GM23338 (cell line): Measurements from ENCODE around the gene SYT5. TPM values are rescaled to one million over a fixed set of nuclear protein-coding genes. Genes with fewer than 3 reads are reported as not detected.
"Not testable (repeated sequence)": the region's sequence is repeated elsewhere in the genome, so short reads cannot be mapped to it uniquely, and the experiment has no call there.

Source experiments
- ATAC-seq: fragments of 200-7000 bp; cut with Tn5 transposase; 3 replicates; pipeline ENCODE4 v1.9.1; 2020
- DNase-seq: peaks from one replicate; pipeline ENCODE4 v3.0.0-alpha.2; 2015; ENCODE audit warnings: low spot score
- H2AFZ ChIP-seq: fragments of 200-600 bp; sonication (generic); 2 replicates; pipeline ENCODE4 v1.8.0; 2016; ENCODE audit warnings: antibody characterized with exemption, mild to moderate bottlenecking, moderate library complexity
- H3F3A ChIP-seq: fragments of 200-600 bp; sonication (generic); replicated peaks from 2 replicates; pipeline ENCODE4 v1.8.0; 2017; ENCODE audit warnings: antibody characterized with exemption, mixed run types, low read depth
- H3K27ac ChIP-seq: fragments of 200-600 bp; sonication (generic); 2 replicates; pipeline ENCODE4 v1.6.1; 2016; ENCODE audit warnings: low read depth
- H3K27me3 ChIP-seq: fragments of 200-600 bp; sonication (generic); 2 replicates; pipeline ENCODE4 v1.8.0; 2016; ENCODE audit warnings: mild to moderate bottlenecking, mixed run types, moderate library complexity; ENCODE audit not compliant: insufficient read depth
- H3K36me3 ChIP-seq: fragments of 200-600 bp; sonication (generic); 2 replicates; pipeline ENCODE4 v1.8.0; 2016; ENCODE audit warnings: mild to moderate bottlenecking; ENCODE audit not compliant: insufficient read depth
- H3K4me1 ChIP-seq: fragments of 200-600 bp; sonication (generic); 2 replicates; pipeline ENCODE4 v1.8.0; 2016; ENCODE audit warnings: mild to moderate bottlenecking, moderate library complexity; ENCODE audit not compliant: insufficient read depth
- H3K4me2 ChIP-seq: fragments of 200-600 bp; sonication (generic); 2 replicates; pipeline ENCODE4 v1.7.1; 2017; ENCODE audit warnings: mixed run types
- H3K4me3 ChIP-seq: fragments of 200-600 bp; sonication (generic); 2 replicates; pipeline ENCODE4 v1.6.1; 2016; ENCODE audit warnings: mixed run types
- H3K79me2 ChIP-seq: fragments of 200-600 bp; sonication (generic); replicated peaks from 2 replicates; pipeline ENCODE4 v1.8.0; 2017; ENCODE audit warnings: mild to moderate bottlenecking; ENCODE audit not compliant: insufficient read depth
- H3K9me2 ChIP-seq: fragments of 200-600 bp; sonication (generic); 2 replicates; pipeline ENCODE4 v1.8.0; 2017; ENCODE audit not compliant: insufficient read depth
- H4K20me1 ChIP-seq: fragments of 200-600 bp; sonication (generic); replicated peaks from 2 replicates; pipeline ENCODE4 v1.8.0; 2017; ENCODE audit warnings: mild to moderate bottlenecking; ENCODE audit not compliant: insufficient read depth
- H3K27ac Mint-ChIP-seq: 2 replicates; pipeline ENCODE4 v1.8.0; 2020; ENCODE audit warnings: inconsistent platforms, mild to moderate bottlenecking, moderate library complexity, mixed read lengths
- H3K27me3 Mint-ChIP-seq: 3 replicates; pipeline ENCODE4 v1.8.0; 2022; ENCODE audit warnings: low read depth, mild to moderate bottlenecking, moderate library complexity, mixed read lengths, inconsistent platforms; ENCODE audit not compliant: insufficient read depth, poor library complexity
- H3K36me3 Mint-ChIP-seq: 3 replicates; pipeline ENCODE4 v1.8.0; 2021; ENCODE audit warnings: low read depth, mild to moderate bottlenecking, inconsistent platforms, moderate library complexity, mixed read lengths
- H3K4me1 Mint-ChIP-seq: 3 replicates; pipeline ENCODE4 v1.8.0; 2020; ENCODE audit warnings: mild to moderate bottlenecking, inconsistent platforms, mixed read lengths
- H3K4me3 Mint-ChIP-seq: 3 replicates; pipeline ENCODE4 v1.8.0; 2021; ENCODE audit warnings: moderate library complexity, mild to moderate bottlenecking, inconsistent platforms, mixed read lengths
- H3K9me3 Mint-ChIP-seq: 3 replicates; pipeline ENCODE4 v1.8.0; 2020; ENCODE audit warnings: moderate library complexity, mild to moderate bottlenecking, inconsistent platforms, mixed read lengths
- EZH2 ChIP-seq: fragments of 200-600 bp; sonication (generic); IDR thresholded peaks from one replicate; pipeline ENCODE4 v1.8.0; 2017; ENCODE audit warnings: antibody characterized with exemption, mild to moderate bottlenecking, low read depth; ENCODE audit not compliant: unreplicated experiment
- NANOG ChIP-seq: IDR thresholded peaks from 2 replicates; pipeline ENCODE4 v1.6.1; 2016; ENCODE audit warnings: antibody characterized with exemption, borderline replicate concordance
- ZNF331 ChIP-seq: fragments of 250-450 bp; sonication (Bioruptor Pico); IDR thresholded peaks from 2 replicates; pipeline ENCODE4 v1.5.0; 2020; ENCODE audit warnings: low read depth, mild to moderate bottlenecking, moderate library complexity
- polyA plus RNA-seq: library from polyadenylated mRNA; unstranded; fragments of >200 nt; fragmentation: Nextera tagmentation; extraction: Ambion mirVana; gene quantifications from 2 replicates; pipeline ENCODE4 v1.2.1, GENCODE V29; 2016
- total RNA-seq: library from RNA; depleted of rRNA; stranded (reverse); fragments of >200 nt; shearing (Covaris generic); gene quantifications from 2 replicates; pipeline ENCODE4 v1.2.3, GENCODE V29; 2014
- TF ChIP-seq, protein P1 (sequence below), 2 experiments: fragments of 200-600 bp in 1 of 2; sonication (generic) in 1 of 2; conservative IDR thresholded peaks; 2 replicates each; pipeline versions ENCODE4 v1.5.1 to v1.6.1; 2016 to 2017; ENCODE audit warnings: antibody characterized with exemption in 2 of 2, low read depth in 2 of 2, mild to moderate bottlenecking in 2 of 2, moderate library complexity in 1 of 2
- TF ChIP-seq, protein P2 (sequence below): IDR thresholded peaks from 2 replicates; pipeline ENCODE4 v1.6.1; 2016; ENCODE audit warnings: antibody characterized with exemption
- TF ChIP-seq, protein P3 (sequence below): fragments of 250-450 bp; sonication (Bioruptor Pico); IDR thresholded peaks from 2 replicates; pipeline ENCODE4 v1.5.0; 2020; ENCODE audit warnings: mild to moderate bottlenecking, moderate library complexity

The SYT5 gene
- total and polyA plus RNA-seq, 2 experiments from 2014 or later: 2.1 to 4.7 TPM

DNA sequence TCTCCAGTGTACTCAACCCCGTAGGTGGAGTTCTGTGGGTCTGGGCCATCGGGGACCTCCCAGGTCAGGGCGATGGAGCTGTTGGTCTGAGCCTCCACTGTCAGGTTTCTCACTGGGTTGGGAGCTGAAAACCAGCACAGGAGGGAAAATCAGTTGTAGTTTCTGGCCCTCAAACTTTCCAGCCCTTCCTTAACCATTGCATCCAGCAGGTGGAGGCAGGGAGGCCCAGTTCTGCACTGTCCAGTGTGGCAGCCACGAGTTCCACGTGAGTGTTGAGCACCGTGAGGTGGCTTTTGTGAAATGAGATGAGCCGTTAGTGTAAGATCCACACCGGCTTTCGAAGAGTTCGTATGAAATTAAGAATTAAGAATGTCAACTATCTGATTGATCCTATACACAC, 22.1 kb upstream of the SYT5 start:
- H3K4me1 ChIP-seq, H3K4me3 Mint-ChIP-seq, H3K4me2 ChIP-seq, H4K20me1 ChIP-seq, H3K36me3 ChIP-seq, H3K9me3 Mint-ChIP-seq, H3K36me3 Mint-ChIP-seq, H3F3A ChIP-seq, H3K4me3 ChIP-seq, H3K79me2 ChIP-seq, H3K27me3 ChIP-seq, ATAC-seq, DNase-seq, H3K27ac ChIP-seq, H3K9me2 ChIP-seq, H3K27ac Mint-ChIP-seq, H2AFZ ChIP-seq, H3K4me1 Mint-ChIP-seq: not testable (repeated sequence)
- peaks cover 13% of the 10 kb centered on the region for H3K27me3 Mint-ChIP-seq
- TF ChIP-seq, protein P1, sequence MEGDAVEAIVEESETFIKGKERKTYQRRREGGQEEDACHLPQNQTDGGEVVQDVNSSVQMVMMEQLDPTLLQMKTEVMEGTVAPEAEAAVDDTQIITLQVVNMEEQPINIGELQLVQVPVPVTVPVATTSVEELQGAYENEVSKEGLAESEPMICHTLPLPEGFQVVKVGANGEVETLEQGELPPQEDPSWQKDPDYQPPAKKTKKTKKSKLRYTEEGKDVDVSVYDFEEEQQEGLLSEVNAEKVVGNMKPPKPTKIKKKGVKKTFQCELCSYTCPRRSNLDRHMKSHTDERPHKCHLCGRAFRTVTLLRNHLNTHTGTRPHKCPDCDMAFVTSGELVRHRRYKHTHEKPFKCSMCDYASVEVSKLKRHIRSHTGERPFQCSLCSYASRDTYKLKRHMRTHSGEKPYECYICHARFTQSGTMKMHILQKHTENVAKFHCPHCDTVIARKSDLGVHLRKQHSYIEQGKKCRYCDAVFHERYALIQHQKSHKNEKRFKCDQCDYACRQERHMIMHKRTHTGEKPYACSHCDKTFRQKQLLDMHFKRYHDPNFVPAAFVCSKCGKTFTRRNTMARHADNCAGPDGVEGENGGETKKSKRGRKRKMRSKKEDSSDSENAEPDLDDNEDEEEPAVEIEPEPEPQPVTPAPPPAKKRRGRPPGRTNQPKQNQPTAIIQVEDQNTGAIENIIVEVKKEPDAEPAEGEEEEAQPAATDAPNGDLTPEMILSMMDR (conservative IDR thresholded peaks at IDR 0.05; ENCODE audit: low read depth in 2 of 2): peak in 1 of 2 experiments; percentile 26; a peak in 2 of 4 replicates

DNA sequence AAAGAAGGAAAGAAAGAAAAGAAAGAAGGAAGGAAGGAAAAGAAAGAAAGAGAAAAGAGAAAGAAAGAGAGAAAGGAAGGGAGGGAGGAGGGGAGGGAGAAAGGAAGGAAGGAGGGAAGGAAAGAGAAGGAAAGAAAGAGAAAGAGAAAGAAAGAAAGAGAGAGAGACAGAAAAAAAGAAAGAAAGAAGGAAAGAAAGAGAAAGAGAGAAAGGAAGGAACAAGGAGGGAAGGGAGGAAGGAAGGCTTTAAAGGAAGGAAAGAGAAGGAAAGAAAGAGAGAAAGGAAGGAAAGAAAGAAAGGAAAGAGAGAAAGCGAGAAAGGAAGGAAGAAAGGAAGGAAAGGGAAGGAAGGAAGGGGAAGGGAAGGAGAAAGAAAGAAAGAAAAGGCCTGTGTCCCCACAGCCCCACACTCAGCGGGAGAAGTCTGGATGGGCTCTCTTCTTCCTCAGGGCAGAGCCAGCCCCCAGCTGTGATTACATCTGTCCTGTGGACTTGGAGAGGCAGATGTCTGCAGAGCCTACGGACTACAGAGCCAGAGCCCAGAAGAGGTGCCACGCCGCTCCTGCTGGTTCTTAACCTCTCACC, 19.6 kb upstream of the SYT5 start:
- no peak overlapping the region for H3K4me3 Mint-ChIP-seq
- Histone ChIP-seq H3K4me1 (no peaks in the 10 kb centered on the region), H3K27ac (no peak overlapping the region), H4K20me1 (no peaks in the 10 kb centered on the region), H3K4me3 (no peak overlapping the region), H3K36me3 (no peaks in the 10 kb centered on the region), H3K4me2 (no peak overlapping the region), H3K9me2 (peaks cover 7% of the 10 kb centered on the region; the same call in 1 of the 2 replicates), H2AFZ (no peak overlapping the region), H3K79me2 (no peaks in the 10 kb centered on the region), H3F3A (no peaks in the 10 kb centered on the region), H3K27me3 (no peaks in the 10 kb centered on the region)
- no peak for TF ChIP-seq EZH2
- TF ChIP-seq NANOG: no peak
- TF ChIP-seq, protein P2, sequence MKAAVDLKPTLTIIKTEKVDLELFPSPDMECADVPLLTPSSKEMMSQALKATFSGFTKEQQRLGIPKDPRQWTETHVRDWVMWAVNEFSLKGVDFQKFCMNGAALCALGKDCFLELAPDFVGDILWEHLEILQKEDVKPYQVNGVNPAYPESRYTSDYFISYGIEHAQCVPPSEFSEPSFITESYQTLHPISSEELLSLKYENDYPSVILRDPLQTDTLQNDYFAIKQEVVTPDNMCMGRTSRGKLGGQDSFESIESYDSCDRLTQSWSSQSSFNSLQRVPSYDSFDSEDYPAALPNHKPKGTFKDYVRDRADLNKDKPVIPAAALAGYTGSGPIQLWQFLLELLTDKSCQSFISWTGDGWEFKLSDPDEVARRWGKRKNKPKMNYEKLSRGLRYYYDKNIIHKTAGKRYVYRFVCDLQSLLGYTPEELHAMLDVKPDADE: no peak
- TF ChIP-seq, protein P3, sequence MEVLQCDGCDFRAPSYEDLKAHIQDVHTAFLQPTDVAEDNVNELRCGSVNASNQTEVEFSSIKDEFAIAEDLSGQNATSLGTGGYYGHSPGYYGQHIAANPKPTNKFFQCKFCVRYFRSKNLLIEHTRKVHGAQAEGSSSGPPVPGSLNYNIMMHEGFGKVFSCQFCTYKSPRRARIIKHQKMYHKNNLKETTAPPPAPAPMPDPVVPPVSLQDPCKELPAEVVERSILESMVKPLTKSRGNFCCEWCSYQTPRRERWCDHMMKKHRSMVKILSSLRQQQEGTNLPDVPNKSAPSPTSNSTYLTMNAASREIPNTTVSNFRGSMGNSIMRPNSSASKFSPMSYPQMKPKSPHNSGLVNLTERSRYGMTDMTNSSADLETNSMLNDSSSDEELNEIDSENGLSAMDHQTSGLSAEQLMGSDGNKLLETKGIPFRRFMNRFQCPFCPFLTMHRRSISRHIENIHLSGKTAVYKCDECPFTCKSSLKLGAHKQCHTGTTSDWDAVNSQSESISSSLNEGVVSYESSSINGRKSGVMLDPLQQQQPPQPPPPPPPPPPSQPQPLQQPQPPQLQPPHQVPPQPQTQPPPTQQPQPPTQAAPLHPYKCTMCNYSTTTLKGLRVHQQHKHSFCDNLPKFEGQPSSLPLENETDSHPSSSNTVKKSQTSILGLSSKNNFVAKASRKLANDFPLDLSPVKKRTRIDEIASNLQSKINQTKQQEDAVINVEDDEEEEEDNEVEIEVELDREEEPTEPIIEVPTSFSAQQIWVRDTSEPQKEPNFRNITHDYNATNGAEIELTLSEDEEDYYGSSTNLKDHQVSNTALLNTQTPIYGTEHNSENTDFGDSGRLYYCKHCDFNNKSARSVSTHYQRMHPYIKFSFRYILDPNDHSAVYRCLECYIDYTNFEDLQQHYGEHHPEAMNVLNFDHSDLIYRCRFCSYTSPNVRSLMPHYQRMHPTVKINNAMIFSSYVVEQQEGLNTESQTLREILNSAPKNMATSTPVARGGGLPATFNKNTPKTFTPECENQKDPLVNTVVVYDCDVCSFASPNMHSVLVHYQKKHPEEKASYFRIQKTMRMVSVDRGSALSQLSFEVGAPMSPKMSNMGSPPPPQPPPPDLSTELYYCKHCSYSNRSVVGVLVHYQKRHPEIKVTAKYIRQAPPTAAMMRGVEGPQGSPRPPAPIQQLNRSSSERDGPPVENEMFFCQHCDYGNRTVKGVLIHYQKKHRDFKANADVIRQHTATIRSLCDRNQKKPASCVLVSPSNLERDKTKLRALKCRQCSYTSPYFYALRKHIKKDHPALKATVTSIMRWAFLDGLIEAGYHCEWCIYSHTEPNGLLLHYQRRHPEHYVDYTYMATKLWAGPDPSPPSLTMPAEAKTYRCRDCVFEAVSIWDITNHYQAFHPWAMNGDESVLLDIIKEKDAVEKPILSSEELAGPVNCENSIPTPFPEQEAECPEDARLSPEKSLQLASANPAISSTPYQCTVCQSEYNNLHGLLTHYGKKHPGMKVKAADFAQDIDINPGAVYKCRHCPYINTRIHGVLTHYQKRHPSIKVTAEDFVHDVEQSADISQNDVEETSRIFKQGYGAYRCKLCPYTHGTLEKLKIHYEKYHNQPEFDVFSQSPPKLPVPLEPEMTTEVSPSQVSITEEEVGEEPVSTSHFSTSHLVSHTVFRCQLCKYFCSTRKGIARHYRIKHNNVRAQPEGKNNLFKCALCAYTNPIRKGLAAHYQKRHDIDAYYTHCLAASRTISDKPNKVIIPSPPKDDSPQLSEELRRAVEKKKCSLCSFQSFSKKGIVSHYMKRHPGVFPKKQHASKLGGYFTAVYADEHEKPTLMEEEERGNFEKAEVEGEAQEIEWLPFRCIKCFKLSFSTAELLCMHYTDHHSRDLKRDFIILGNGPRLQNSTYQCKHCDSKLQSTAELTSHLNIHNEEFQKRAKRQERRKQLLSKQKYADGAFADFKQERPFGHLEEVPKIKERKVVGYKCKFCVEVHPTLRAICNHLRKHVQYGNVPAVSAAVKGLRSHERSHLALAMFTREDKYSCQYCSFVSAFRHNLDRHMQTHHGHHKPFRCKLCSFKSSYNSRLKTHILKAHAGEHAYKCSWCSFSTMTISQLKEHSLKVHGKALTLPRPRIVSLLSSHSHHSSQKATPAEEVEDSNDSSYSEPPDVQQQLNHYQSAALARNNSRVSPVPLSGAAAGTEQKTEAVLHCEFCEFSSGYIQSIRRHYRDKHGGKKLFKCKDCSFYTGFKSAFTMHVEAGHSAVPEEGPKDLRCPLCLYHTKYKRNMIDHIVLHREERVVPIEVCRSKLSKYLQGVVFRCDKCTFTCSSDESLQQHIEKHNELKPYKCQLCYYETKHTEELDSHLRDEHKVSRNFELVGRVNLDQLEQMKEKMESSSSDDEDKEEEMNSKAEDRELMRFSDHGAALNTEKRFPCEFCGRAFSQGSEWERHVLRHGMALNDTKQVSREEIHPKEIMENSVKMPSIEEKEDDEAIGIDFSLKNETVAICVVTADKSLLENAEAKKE (CRISPR knock-in tag): no peak
- no peak for TF ChIP-seq ZNF331
- no peaks in the 10 kb centered on the region for H3K9me3 Mint-ChIP-seq
- no peaks in the 10 kb centered on the region for H3K4me1 Mint-ChIP-seq
- H3K27ac Mint-ChIP-seq: no peak overlapping the region
- no peaks in the 10 kb centered on the region; the same call in 2 of the 3 replicates for H3K36me3 Mint-ChIP-seq
- DNase-seq: no peak
- no peak for ATAC-seq
- H3K27me3 Mint-ChIP-seq: peaks cover 9% of the 10 kb centered on the region
